ENCODE results near the gene IL20. TPM values are rescaled to one million over a fixed set of nuclear protein-coding genes. Genes with fewer than 3 reads are reported as not detected.
"Not testable (repeated sequence)": the region's sequence is repeated elsewhere in the genome, so short reads cannot be mapped to it uniquely, and the experiment has no call there.

Gene IL20
- total and polyA plus RNA-seq, 4 donors, result 0.11 to 0.12 TPM; not detected in 2

DNA sequence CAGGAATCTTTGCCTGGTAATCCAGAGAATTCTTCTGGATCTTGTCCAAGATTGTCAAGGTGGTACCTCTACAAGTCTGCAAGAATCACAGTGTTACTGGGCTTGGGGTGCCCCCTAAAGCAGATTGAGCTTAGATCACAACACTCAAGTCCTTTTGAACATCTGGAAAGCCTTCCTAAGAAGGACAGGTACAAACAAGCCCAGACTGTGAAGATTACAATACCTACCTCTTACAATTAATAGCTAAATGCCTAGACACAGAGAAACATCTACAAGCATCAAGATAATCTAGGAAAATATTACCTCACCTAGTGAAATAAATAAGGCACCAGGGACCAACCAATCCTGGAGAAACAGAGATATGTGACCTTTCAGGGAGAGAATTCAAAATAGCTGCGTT, 17.5 kb upstream of the IL20 start:
- Histone ChIP-seq H3K9me3 (ENCODE audit: control insufficient read depth in 4 of 4, insufficient read depth in 3 of 4, low read length in 3 of 4) (no peaks in the 10 kb centered on the region), H3K27ac (ENCODE audit: low read depth in 1 of 2, low read length in 1 of 2) (no peak overlapping the region), H3K36me3 (ENCODE audit: control insufficient read depth in 4 of 4, insufficient read depth in 4 of 4, low read length in 4 of 4) (no peaks in the 10 kb centered on the region), H3K4me3 (no peak overlapping the region), H3K27me3 (ENCODE audit: control insufficient read depth in 3 of 3, insufficient read depth in 3 of 3, low read length in 2 of 3) (no peaks in the 10 kb centered on the region), H3K9ac (ENCODE audit: insufficient read depth in 1 of 2, low read length in 2 of 2) (no peak overlapping the region), H3K4me1 (ENCODE audit: control insufficient read depth in 5 of 5, insufficient read depth in 5 of 5, low read length in 5 of 5) (no peaks in the 10 kb centered on the region)
- no peak for DNase-seq
- ATAC-seq (ENCODE audit: insufficient read depth, low FRiP score), result no peak
- 93 to 100% methylated on average over 1 of the region's 1 CpG for WGBS, 2 donors
- TF ChIP-seq, protein P1, sequence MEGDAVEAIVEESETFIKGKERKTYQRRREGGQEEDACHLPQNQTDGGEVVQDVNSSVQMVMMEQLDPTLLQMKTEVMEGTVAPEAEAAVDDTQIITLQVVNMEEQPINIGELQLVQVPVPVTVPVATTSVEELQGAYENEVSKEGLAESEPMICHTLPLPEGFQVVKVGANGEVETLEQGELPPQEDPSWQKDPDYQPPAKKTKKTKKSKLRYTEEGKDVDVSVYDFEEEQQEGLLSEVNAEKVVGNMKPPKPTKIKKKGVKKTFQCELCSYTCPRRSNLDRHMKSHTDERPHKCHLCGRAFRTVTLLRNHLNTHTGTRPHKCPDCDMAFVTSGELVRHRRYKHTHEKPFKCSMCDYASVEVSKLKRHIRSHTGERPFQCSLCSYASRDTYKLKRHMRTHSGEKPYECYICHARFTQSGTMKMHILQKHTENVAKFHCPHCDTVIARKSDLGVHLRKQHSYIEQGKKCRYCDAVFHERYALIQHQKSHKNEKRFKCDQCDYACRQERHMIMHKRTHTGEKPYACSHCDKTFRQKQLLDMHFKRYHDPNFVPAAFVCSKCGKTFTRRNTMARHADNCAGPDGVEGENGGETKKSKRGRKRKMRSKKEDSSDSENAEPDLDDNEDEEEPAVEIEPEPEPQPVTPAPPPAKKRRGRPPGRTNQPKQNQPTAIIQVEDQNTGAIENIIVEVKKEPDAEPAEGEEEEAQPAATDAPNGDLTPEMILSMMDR (IDR thresholded peaks at IDR 0.05; ENCODE audit: control extremely low read depth, extremely low read depth), result no peak

DNA sequence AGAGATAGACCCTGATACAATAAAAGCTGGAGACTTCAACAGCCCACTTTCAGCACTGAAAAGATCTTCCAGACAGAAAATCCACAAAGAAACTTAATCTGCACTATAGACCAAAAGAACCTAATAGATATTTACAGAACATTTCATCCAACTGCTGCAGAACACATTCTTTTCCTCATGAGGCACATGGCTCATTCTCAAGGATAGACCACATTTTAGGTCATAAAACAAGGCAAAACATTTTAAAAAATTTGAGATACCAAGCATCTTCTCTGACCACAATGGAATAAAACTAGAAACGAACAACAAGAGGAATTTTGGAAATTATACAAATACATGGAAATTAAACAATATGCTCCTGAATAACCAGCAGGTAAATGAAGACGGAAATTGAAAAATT, 15.0 kb upstream of the IL20 start:
- ATAC-seq (ENCODE audit: insufficient read depth, low FRiP score), result no peak

DNA sequence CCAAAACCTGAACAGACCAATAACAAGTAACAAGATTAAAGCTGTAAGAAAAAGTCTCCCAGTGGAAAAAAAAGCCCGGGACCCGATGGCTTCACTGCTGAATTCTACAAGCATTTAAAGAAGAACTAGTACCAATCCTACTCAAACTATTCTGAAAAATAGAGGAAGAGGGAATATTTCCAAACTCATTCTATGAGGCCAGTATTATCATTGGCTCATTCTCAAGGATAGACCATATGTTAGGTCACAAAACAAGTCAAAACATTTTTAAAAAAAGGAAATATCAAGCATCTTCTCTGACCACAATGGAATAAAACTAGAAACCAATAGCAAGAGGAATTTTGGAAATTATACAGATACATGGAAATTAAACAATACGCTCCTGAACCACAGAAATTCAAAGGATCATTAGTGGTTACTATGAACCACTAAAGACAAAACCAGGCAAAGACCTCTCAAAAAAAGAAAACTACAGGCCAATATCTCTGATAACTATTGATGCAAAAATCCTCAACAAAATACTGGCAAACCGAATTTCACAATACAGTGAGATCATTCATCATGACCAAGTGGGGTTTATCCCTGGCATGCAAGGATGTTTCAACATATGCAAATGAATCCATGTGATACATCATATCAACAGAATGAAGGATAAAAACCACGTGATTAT, 13.9 kb upstream of the IL20 start:
- TF ChIP-seq, protein P1 (IDR thresholded peaks at IDR 0.05; ENCODE audit: control extremely low read depth, extremely low read depth), result no peak
- Histone ChIP-seq H3K4me1 (ENCODE audit: control insufficient read depth in 5 of 5, insufficient read depth in 5 of 5, low read length in 5 of 5) (no peaks in the 10 kb centered on the region), H3K27ac (ENCODE audit: low read depth in 1 of 2, low read length in 1 of 2) (no peak overlapping the region), H3K36me3 (ENCODE audit: control insufficient read depth in 4 of 4, insufficient read depth in 4 of 4, low read length in 4 of 4) (no peaks in the 10 kb centered on the region), H3K9ac (ENCODE audit: insufficient read depth in 1 of 2, low read length in 2 of 2) (no peak overlapping the region), H3K4me3 (no peak overlapping the region), H3K27me3 (ENCODE audit: control insufficient read depth in 3 of 3, insufficient read depth in 3 of 3, low read length in 2 of 3) (no peaks in the 10 kb centered on the region), H3K9me3 (ENCODE audit: control insufficient read depth in 4 of 4, insufficient read depth in 3 of 4, low read length in 3 of 4) (no peaks in the 10 kb centered on the region)
- WGBS, 2 donors, result 70 to 79% methylated on average over 5 of the region's 5 CpGs
- ATAC-seq (ENCODE audit: insufficient read depth, low FRiP score) (no peak), DNase-seq (no peak)

More for the DNA sequence above, 15.0 kb upstream of the IL20 start:
- no peak overlapping the region for H3K4me3 ChIP-seq
- H3K4me1 ChIP-seq (ENCODE audit: control insufficient read depth in 5 of 5, insufficient read depth in 5 of 5, low read length in 5 of 5), result no peaks in the 10 kb centered on the region
- 90 to 92% methylated on average over 2 of the region's 2 CpGs for WGBS, 2 donors
- no peaks in the 10 kb centered on the region for H3K36me3 ChIP-seq (ENCODE audit: control insufficient read depth in 4 of 4, insufficient read depth in 4 of 4, low read length in 4 of 4)
- no peak overlapping the region for H3K9ac ChIP-seq (ENCODE audit: insufficient read depth in 1 of 2, low read length in 2 of 2)
- H3K9me3 ChIP-seq (ENCODE audit: control insufficient read depth in 4 of 4, insufficient read depth in 3 of 4, low read length in 3 of 4), result no peaks in the 10 kb centered on the region
- TF ChIP-seq, protein P1 (IDR thresholded peaks at IDR 0.05; ENCODE audit: control extremely low read depth, extremely low read depth), result no peak
- no peak overlapping the region for H3K27ac ChIP-seq (ENCODE audit: low read depth in 1 of 2, low read length in 1 of 2)
- no peaks in the 10 kb centered on the region for H3K27me3 ChIP-seq (ENCODE audit: control insufficient read depth in 3 of 3, insufficient read depth in 3 of 3, low read length in 2 of 3)
- no peak for DNase-seq

DNA sequence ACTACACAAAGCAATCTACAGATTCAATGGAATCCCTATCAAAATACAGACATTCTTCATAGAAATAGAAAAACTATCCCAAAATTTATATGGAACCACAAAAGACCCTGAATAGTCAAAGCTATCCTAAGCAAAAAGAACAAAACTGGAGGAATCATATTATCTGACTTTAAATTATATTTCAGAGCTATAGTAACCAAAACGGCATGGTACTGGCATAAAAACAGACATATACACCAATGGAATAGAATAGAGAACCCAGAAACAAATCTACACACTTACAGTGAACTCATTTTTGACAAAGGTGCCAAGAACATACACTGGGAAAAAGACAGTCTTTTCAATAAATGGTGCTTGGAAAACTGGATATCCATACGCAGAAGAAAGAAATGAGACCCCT, 12.8 kb upstream of the IL20 start:
- not testable (repeated sequence) for H3K36me3 ChIP-seq (ENCODE audit: control insufficient read depth in 4 of 4, insufficient read depth in 4 of 4, low read length in 4 of 4); H3K9me3 ChIP-seq (ENCODE audit: control insufficient read depth in 4 of 4, insufficient read depth in 3 of 4, low read length in 3 of 4); H3K27ac ChIP-seq (ENCODE audit: low read depth in 1 of 2, low read length in 1 of 2); H3K27me3 ChIP-seq (ENCODE audit: control insufficient read depth in 3 of 3, insufficient read depth in 3 of 3, low read length in 2 of 3); H3K4me3 ChIP-seq; H3K9ac ChIP-seq (ENCODE audit: insufficient read depth in 1 of 2, low read length in 2 of 2); ATAC-seq (ENCODE audit: insufficient read depth, low FRiP score); DNase-seq; H3K4me1 ChIP-seq (ENCODE audit: control insufficient read depth in 5 of 5, insufficient read depth in 5 of 5, low read length in 5 of 5)
- 98 to 100% methylated on average over 2 of the region's 2 CpGs for WGBS, 2 donors

DNA sequence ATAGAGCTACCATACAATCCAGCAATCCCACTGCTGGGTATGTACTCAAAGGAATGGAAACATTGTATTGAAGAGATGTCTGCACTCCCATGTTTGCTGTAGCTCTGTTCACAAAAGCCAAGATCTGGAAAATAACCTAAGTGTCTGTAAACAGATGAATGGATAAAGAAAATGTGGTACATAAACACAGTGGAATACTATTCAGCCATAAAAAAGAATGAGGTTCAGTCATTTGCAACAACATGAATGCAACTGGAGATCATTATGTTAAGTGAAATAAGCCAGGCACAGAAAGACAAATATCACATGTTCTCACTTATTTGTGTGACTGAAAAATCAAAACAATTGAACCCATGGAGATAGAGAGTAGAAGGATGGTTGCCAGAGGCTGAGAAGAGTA, 11.7 kb upstream of the IL20 start:
- not testable (repeated sequence) for ATAC-seq (ENCODE audit: insufficient read depth, low FRiP score)

More for the DNA sequence above, 11.7 kb upstream of the IL20 start:
- not testable (repeated sequence) for H3K4me3 ChIP-seq; H3K9ac ChIP-seq (ENCODE audit: insufficient read depth in 1 of 2, low read length in 2 of 2); H3K27ac ChIP-seq (ENCODE audit: low read depth in 1 of 2, low read length in 1 of 2); H3K9me3 ChIP-seq (ENCODE audit: control insufficient read depth in 4 of 4, insufficient read depth in 3 of 4, low read length in 3 of 4); DNase-seq; H3K4me1 ChIP-seq (ENCODE audit: control insufficient read depth in 5 of 5, insufficient read depth in 5 of 5, low read length in 5 of 5); H3K27me3 ChIP-seq (ENCODE audit: control insufficient read depth in 3 of 3, insufficient read depth in 3 of 3, low read length in 2 of 3); H3K36me3 ChIP-seq (ENCODE audit: control insufficient read depth in 4 of 4, insufficient read depth in 4 of 4, low read length in 4 of 4)

Measured in lung (tissue), 12 donors.